Breast epithelium (tissue), 3 donors: ENCODE results near the gene MXRA7.

Source experiments
- CTCF ChIP-seq, 3 donors: fragments of 450-650 bp; IDR thresholded peaks; one replicate each; pipeline ENCODE4 v1.5.1; 2016 to 2017; ENCODE audit warnings: antibody characterized with exemption in 3 of 3, mild to moderate bottlenecking in 3 of 3, moderate library complexity in 3 of 3
- POLR2A ChIP-seq: fragments of 450-650 bp; IDR thresholded peaks from one replicate; pipeline ENCODE4 v1.6.1; 2016; ENCODE audit warnings: antibody characterized with exemption, mild to moderate bottlenecking, moderate library complexity
- POLR2AphosphoS5 ChIP-seq, 3 donors: sonication (generic); formaldehyde crosslinking; IDR thresholded peaks; one replicate each; pipeline ENCODE4 v1.6.1; 2017; ENCODE audit warnings: antibody characterized with exemption in 3 of 3

DNA sequence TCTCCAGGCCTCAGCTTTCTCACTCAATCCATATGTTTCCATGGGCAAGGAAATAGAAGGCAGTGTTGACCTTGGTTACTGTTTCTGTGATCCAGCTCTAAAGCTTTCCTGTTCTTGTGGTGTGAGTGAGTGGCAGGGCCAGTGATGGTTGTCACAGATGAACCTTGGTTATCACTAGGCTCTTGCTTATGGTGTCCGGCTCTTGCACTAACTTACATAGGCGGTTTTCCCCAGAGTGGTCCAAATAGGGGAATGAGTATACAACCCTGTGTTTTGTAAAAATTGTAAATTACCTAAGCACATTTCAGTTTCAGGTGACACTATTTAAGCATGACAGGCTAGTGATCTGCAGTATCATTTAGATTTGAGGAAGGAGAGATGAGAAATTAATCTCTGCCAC lies 34.0 kb upstream of the MXRA7 start:
- TF ChIP-seq CTCF (IDR thresholded peaks at IDR 0.05) (no peak), POLR2A (no peak), POLR2AphosphoS5 (IDR thresholded peaks at IDR 0.05) (no peak)
